ENCODE results near the gene PPP2R5E.
A peak's percentile ranks its signal among the peaks of the same experiment; 100 is the strongest.

Gene PPP2R5E

DNA sequence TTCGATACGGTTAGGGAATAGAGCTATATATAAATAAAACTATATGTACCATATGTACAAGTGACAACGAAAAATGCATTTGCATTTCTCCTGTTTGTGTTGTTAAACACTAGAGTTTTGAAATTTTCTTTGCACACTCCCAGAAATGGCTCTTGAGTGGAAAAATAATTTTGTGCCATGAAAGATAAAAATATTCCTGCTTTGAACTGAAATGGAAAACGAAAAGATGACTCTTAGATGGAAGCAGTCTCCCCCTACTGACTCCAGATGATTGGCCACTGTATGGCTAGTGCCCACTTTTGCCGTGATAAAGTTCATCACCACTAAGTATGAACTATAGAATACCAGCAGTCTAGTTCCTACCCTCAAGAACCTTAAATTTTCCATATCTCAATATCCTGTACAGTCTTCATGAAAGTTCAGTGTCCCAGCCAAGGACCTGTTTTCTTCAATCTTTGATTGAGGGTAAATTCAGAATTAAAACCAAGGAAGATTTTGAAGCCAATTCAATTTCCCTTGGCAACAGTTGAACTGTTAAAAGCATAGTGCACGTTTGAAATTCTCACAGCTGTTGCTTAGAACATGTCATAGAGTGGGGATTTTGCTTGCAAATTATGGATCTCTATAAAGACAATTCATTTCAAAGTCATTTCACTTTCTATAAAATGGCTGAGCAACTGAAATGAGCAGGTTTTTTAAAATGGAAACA is 1.6 kb upstream of the PPP2R5E start:
- DNase-seq (ENCODE audit: low read depth), result peak; percentile 67

DNA sequence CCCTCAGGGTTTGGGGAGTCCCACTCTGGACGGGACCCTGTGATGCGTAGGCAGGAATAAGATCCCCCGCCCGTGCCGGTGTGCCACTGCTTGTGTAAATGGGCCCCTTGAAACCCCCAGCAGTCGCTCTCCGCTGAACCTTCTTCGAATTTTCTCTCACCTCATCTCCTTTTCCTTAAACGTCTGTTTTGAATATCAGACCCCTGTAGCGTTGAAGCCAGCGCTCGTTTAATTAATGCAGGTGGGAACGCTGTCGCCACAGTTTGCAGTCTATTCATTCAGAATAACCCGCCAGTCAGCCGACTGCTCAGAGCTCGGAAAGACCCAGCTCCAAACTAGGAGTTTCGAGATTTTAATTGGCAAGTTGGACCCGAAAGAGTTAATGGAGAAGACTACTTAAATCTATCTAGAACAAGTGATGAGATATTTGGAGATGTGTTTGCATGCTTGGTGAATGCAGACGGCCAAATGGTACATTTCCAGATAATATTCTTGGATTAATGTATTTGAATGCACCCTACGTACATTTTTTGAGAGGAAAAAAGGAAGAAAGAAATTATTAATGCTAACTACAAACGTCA is 739 bp upstream of the PPP2R5E start:
- TF ChIP-seq, protein P1, sequence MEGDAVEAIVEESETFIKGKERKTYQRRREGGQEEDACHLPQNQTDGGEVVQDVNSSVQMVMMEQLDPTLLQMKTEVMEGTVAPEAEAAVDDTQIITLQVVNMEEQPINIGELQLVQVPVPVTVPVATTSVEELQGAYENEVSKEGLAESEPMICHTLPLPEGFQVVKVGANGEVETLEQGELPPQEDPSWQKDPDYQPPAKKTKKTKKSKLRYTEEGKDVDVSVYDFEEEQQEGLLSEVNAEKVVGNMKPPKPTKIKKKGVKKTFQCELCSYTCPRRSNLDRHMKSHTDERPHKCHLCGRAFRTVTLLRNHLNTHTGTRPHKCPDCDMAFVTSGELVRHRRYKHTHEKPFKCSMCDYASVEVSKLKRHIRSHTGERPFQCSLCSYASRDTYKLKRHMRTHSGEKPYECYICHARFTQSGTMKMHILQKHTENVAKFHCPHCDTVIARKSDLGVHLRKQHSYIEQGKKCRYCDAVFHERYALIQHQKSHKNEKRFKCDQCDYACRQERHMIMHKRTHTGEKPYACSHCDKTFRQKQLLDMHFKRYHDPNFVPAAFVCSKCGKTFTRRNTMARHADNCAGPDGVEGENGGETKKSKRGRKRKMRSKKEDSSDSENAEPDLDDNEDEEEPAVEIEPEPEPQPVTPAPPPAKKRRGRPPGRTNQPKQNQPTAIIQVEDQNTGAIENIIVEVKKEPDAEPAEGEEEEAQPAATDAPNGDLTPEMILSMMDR (conservative IDR thresholded peaks at IDR 0.05; ENCODE audit: low read depth, low read length), result no peak
- peak overlapping the region; percentile 95 for H3K4me3 ChIP-seq (ENCODE audit: low read depth, low read length)
- DNase-seq (ENCODE audit: low read depth), result no peak

More for the DNA sequence above, 1.6 kb upstream of the PPP2R5E start:
- TF ChIP-seq, protein P1 (conservative IDR thresholded peaks at IDR 0.05; ENCODE audit: low read depth, low read length), result peak; percentile 81
- H3K4me3 ChIP-seq (ENCODE audit: low read depth, low read length), result peak overlapping the region; percentile 95

DNA sequence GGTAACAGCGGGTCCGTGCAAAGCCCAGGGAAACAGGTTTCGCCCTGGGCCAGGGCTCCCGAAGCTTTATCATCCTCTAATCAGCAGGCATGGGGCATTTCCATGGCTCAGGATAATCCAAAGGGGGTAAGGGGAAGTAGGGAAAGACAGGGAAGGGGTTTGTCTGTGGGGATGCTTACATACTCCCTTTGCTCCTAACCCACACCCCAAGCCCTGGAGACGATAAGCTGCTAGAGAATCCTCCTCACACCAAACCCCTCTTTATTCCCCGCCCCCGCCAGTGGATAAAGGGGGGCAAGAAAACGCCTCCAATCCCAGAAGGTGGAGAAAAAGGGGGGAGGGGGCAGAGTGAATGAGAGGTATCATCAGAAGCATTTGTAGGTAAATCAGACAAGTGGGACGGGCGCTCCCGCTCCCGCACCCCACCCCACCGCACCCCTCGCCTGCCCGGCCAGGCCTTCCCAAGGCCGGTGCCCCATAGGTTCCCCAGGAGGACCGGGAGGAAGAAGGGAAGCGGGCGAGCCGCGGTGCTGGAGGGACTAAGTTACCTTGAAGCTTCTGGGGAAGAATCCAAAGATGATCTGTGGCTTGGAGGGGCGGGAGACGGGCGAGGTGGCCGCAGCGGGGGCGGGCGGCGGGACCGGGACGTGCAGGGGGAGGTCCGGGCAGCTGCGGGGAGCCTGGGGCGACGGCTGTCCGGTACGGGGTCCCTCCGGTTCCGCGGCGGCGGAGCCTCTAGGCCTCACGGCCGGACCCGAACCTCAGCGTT is 762 bp downstream of the PPP2R5E start:
- DNase-seq (ENCODE audit: low read depth), result no peak
- TF ChIP-seq, protein P1 (conservative IDR thresholded peaks at IDR 0.05; ENCODE audit: low read depth, low read length), result no peak
- H3K4me3 ChIP-seq (ENCODE audit: low read depth, low read length), result peak overlapping the region; percentile 95

DNA sequence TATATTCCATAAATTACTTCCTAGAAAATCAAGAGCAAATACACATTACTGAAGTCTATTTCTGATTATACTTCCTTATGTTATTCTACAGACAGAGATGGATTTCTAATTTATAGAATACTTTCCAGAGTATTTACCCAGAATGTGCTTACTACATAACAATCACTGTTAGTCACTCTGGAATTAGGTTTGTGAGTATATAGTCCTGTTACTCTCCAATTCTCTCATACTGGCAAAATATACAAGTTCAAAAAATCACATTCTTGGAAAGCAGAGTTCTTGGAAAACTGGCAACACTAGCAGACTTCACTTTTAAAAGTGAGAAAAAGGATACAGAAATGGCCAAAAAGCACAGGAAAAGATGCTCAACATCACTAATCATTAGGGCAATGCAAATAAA is 7.3 kb downstream of the PPP2R5E start:
- DNase-seq (ENCODE audit: low read depth), result no peak
- TF ChIP-seq, protein P1 (conservative IDR thresholded peaks at IDR 0.05; ENCODE audit: low read depth, low read length), result no peak
- H3K4me3 ChIP-seq (ENCODE audit: low read depth, low read length), result no peak overlapping the region

DNA sequence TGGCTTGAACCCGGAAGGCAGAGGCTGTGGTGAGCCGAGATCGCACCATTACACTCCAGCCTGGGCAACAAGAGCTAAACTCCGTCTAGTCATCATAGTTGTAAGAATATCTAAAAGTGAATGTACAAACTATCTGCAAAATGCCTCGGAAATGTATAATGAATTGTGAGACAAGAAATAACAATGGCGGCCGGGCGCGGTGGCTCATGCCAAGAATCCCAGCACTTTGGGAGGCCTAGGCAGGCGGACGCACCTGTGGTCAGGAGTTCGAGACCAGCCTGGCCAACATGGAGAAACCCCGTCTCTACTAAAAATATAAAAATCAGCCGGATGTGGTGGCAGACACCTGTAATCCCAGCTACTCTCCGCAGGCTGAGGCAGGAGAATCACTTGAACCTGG is 9.7 kb downstream of the PPP2R5E start:
- no peak for DNase-seq (ENCODE audit: low read depth)
- H3K4me3 ChIP-seq (ENCODE audit: low read depth, low read length), result no peak overlapping the region
- TF ChIP-seq, protein P1 (conservative IDR thresholded peaks at IDR 0.05; ENCODE audit: low read depth, low read length), result no peak

- TF ChIP-seq, protein P1 (conservative IDR thresholded peaks at IDR 0.05; ENCODE audit: low read depth, low read length), result no peak
- no peak for DNase-seq (ENCODE audit: low read depth)
- H3K4me3 ChIP-seq (ENCODE audit: low read depth, low read length), result no peak overlapping the region
Measured at GRCh38 chr14:63524537-63525155, 18.5 kb downstream of the PPP2R5E start.
